Epithelial cell of proximal tubule (primary cell): ENCODE measurements around the gene PDILT. TPM values are rescaled to one million over a fixed set of nuclear protein-coding genes. Genes with fewer than 3 reads are reported as not detected.

ENCODE experiments used
- DNase-seq: peaks from one replicate; pipeline ENCODE4 v3.0.0-alpha.2; 2011; ENCODE audit warnings: low read depth
- H3K4me3 ChIP-seq: 2 replicates; pipeline ENCODE4 v1.5.1; 2011; ENCODE audit warnings: low read depth, mild to moderate bottlenecking, low read length
- total RNA-seq: library from RNA; depleted of rRNA; stranded (reverse); fragments of >200 nt; gene quantifications from 2 replicates; pipeline ENCODE4 v1.2.3, GENCODE V29; 2015
- TF ChIP-seq, protein P1 (sequence below): conservative IDR thresholded peaks from 2 replicates; pipeline ENCODE4 v1.5.1; 2012; ENCODE audit warnings: low read depth, mild to moderate bottlenecking, low read length

The PDILT gene
- total RNA-seq, 1 donor from 2014 or later: not detected

DNA sequence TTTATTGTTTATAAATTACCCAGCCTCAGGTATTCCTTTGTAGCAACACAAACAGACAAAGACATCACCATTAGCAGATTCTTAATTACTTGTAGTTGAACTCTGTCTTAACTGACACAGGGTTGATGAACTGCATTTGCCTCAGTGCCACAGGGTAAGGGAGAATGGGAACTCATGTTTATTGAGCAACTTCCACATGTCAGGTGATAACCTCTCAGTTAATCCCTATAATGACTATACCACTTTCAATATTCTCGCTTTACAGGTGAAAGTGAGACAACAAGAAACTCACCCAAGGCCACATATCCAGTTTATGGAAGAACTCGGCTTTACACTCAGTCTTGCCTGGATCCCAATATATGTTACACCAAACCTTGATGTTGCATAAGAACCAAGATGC is 8.6 kb downstream of the PDILT start:
- DNase-seq: no peak
- TF ChIP-seq, protein P1, sequence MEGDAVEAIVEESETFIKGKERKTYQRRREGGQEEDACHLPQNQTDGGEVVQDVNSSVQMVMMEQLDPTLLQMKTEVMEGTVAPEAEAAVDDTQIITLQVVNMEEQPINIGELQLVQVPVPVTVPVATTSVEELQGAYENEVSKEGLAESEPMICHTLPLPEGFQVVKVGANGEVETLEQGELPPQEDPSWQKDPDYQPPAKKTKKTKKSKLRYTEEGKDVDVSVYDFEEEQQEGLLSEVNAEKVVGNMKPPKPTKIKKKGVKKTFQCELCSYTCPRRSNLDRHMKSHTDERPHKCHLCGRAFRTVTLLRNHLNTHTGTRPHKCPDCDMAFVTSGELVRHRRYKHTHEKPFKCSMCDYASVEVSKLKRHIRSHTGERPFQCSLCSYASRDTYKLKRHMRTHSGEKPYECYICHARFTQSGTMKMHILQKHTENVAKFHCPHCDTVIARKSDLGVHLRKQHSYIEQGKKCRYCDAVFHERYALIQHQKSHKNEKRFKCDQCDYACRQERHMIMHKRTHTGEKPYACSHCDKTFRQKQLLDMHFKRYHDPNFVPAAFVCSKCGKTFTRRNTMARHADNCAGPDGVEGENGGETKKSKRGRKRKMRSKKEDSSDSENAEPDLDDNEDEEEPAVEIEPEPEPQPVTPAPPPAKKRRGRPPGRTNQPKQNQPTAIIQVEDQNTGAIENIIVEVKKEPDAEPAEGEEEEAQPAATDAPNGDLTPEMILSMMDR: no peak

DNA sequence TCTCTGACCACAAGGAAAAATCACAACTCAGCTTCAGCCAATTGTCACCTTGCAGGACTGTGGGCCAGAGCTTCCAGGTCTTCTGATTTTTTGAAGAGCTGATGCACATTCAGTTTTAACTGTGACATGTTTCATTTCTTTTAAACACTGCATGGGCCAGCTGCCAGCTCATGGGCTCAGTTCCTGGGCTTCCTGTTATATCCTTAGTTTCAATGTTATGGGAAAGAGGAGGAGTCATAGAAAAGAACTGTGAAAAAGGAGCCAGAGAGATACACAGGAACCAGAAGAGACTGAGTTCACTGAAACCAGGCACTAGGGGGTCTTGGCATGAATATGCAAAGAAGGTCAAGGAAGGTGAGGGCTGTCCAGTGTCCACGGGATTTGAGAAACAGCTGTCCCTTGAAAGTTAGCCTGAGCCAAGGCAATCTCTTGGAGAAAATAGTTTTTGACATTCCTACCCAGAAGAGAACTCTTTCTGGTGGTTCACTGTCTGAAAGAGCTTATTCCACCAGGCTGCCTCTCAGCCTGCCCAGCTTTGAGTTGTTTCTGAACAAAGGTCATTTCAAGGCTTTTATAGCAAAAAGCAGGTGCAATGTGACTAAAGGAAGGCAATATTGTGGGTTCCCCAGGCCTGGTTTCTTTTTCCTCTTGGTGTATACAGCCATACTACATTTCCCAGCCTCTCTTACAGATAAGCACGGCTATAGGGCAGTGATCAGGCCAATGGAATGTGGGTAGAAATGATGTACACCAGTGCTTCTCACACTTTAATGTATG is 10.5 kb downstream of the PDILT start:
- DNase-seq: no peak
- H3K4me3 ChIP-seq: no peak overlapping the region
- TF ChIP-seq, protein P1: no peak

More for the DNA sequence above, 8.6 kb downstream of the PDILT start:
- no peak overlapping the region for H3K4me3 ChIP-seq

DNA sequence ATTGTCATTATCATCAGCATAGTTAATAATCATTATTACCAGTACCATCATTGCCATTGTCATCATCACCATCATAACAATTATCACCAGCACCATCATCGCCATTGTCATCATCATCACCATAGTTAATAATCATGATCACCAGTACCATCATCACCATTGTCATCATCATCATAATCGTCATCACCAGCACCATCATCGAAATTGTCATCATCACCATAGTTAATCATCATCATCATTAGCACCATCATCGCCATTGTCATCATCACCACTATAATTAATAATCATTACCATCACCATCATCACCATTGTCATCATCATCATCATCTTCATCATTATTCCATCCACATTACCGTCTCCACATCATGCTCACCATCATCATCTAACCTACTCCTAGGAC is 13.5 kb downstream of the PDILT start:
- no peak for DNase-seq

DNA sequence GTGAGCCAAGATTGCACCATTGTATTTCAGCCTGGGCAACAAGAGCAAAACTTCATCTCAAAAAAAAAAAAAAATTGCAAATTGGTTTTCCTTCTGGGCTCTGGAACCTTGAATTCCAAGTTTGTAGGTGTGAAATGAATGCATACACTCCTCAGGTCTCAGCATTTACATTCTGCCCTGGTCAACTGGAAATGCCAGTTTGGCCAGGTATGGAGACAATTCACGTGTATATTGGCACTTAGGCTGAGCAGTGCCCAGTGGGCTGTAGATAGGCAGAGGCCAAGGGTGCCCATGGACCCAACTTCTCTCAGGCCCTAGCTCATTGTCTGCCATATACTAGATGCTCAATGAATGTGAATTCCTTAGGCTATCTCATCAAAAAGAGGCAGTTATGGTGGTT is 15.7 kb downstream of the PDILT start:
- no peak overlapping the region for H3K4me3 ChIP-seq
- TF ChIP-seq, protein P1: no peak
- no peak for DNase-seq

More for the DNA sequence above, 13.5 kb downstream of the PDILT start:
- H3K4me3 ChIP-seq: no peak overlapping the region
- TF ChIP-seq, protein P1: no peak

DNA sequence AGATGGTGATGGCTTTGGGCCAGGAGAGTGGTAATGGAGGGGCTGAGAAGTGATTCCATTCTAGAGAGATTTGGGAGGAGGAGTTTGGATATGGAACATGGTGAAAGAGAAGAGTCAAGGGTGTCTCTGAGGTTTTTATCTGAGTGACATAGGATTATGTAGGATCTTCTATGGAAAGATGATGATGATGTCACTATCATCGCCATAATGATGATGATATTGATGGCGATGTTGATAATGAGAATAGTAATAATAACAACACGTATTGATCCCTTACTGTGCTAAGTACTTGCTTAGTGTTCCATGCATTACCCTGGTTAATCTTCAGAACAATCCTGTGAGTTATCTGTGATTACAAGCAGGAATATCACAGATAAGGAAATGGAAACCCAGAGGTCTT is 16.6 kb downstream of the PDILT start:
- H3K4me3 ChIP-seq: no peak overlapping the region
- TF ChIP-seq, protein P1: no peak
- no peak for DNase-seq

DNA sequence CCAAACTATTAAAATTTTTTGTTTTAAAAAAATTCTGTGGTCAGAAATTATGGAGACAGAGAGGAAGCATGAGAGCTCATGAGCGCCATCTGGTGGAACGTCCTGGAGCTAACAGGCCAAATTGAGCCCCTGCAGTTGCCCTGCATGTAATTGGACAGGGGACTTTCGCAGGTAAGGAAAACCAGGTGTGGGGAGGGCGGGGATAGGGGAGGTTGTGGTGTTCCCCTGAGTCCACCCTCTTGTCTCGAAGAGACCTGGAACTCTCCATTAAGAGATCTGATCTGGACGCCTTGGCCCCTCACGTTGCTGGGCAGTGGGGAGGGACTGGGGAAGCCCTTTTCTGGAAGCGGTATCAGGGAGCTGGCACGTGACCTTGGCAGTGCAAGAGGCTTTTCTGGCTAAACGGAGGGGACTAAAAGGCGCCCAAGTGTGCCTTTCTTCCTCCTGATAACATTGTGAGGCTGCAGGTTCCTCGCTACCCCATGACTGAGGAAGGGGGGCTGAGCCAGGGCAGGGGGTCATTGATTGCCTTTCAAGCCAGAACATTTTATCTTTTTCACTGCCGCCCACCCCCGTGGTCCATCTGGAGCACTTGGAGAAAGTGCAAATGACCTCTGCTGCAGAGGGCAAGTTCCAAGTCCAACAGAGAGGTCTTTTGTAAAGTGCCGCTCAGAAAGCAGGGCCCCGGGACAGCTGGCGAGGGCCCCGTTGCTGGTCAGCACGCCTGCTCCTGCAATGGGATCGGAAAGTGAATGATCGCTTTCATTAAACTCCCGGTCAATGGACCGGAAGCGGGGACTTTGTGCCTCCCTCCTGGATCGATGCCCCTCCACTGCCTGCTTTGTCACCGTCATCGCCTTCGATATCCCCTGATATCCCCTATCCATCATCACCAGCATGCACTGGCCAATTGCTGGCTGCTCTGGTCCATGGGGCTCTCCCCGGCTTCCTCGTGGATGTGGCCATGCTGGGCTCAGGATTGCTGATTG is 18.4 kb downstream of the PDILT start:
- TF ChIP-seq, protein P1: peak; percentile 89
- no peak for DNase-seq
- no peak overlapping the region for H3K4me3 ChIP-seq
